Measurements from ENCODE around the gene LAMA2. TPM values are rescaled to one million over a fixed set of nuclear protein-coding genes. Genes with fewer than 3 reads are reported as not detected.

The LAMA2 gene
- total RNA-seq, 4 donors from 2014 or later: 97.3 to 509 (median 200) TPM

DNA sequence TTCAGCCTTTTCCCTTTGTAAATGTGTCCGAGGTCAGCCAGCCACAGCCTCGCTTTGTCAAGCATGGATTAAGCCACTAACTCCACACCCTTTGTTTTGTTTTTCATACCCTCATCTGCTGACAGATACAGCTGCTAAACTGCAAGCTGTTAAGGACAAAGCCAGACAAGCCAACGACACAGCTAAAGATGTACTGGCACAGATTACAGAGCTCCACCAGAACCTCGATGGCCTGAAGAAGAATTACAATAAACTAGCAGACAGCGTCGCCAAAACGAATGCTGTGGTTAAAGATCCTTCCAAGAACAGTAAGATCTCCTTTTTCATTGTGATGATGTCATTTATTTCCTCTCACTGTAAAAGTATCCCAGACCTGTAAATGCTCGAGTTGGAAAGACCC lies 557.8 kb downstream of the LAMA2 start:
- DNase-seq (ENCODE audit: low spot score): no peak
- ATAC-seq (ENCODE audit: low FRiP score): no peak
- TF ChIP-seq CTCF (IDR thresholded peaks at IDR 0.05): no peak

GRCh38 chr6:129444683-129445082 lies 561.7 kb downstream of the LAMA2 start:
- no peak for TF ChIP-seq CTCF (IDR thresholded peaks at IDR 0.05)
- no peak for DNase-seq (ENCODE audit: low spot score)
- no peak for ATAC-seq (ENCODE audit: low FRiP score)

DNA sequence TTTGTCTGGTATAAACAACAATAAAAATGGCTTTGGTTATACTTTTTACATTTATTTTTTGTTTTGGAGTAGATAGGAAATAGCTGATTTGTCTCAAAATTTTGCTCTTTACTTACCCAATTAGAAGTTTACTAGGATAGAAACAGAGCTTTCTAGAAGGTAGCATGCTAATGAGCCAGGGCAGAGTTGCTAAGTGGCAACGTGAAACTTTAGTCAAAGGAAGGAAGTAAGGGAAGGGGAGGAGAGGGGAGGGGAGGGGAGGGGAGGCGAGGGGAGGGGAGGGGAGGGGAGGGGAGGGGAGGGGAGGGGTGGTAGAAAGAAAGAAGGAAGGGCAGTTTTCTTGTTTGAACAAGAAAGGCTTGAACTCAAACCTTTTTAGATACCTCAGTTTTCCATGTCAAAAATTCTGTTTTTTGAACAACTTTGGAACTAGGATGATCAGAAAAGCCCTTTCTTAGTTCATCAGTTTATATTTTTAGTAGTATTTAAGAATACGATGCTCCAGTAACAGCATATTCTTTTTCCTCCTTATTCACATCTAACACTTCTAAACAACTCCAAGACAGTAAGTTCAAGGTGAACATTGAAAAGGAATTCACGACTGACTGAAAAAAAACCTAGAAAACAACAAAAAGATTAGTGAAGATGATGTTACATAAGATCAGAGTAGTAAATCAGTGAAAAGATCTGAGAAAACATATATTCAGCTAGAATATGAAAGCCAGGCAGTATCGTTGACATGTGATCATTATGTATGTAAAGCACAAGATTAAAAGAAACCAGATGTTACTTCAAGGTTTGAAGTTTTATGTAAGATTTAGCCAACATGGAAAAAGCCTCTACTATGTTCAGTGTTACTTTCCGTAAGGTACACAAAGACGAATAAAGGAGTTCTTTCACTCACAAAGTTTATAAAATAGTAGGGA lies 563.6 kb downstream of the LAMA2 start:
- DNase-seq (ENCODE audit: low spot score): no peak
- ATAC-seq (ENCODE audit: low FRiP score): no peak
- TF ChIP-seq CTCF (IDR thresholded peaks at IDR 0.05): no peak

- ATAC-seq (ENCODE audit: low FRiP score) (no peak), DNase-seq (ENCODE audit: low spot score) (no peak)
- TF ChIP-seq CTCF (IDR thresholded peaks at IDR 0.05): no peak
These were observed 564.2 kb downstream of the LAMA2 start for GRCh38 chr6:129447198-129447565.

DNA sequence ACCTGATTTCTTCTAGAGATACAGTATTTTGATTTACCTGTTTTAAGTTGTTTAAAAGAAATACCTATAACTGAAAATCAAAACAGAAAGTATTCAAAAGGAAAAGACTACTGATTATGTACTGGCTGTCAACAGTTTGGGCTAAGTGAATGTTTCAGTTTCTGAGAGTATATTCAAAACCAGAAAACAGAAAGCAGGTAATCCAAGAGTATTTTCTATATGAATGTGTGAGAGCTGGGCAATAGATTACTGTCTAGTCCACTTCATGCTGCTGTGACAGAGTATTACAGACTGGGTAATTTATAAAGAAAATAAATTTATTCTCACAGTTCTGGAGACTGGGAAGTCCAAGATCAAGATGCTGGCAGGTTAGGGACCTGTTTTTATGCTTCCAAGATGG lies 566.0 kb downstream of the LAMA2 start:
- TF ChIP-seq CTCF (IDR thresholded peaks at IDR 0.05): no peak
- ATAC-seq (ENCODE audit: low FRiP score) (no peak), DNase-seq (ENCODE audit: low spot score) (no peak)

GRCh38 chr6:129451187-129451586 lies 568.2 kb downstream of the LAMA2 start:
- DNase-seq (ENCODE audit: low spot score) (no peak), ATAC-seq (ENCODE audit: low FRiP score) (no peak)
- TF ChIP-seq CTCF (IDR thresholded peaks at IDR 0.05): no peak

DNA sequence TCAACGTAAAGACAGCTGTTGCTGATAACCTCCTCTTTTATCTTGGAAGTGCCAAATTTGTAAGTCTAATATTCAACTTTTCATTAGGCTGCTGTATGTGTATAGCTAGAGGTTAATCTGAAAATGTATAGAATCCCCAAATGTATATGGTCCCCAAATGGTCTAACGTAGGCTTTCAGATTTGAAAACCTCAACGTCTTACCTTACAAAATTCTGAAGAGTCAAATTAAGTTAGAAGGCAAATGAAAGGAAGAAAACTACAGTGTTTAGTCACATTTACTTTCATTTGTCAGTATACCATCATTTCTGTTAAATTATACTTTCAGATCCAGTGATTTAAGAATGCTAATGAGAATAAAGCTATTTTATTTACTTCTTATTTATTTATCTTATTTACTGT lies 570.1 kb downstream of the LAMA2 start:
- DNase-seq (ENCODE audit: low spot score) (no peak), ATAC-seq (ENCODE audit: low FRiP score) (no peak)
- no peak for TF ChIP-seq CTCF (IDR thresholded peaks at IDR 0.05)

Measured in omental fat pad (tissue), 4 donors.